Activated CD8-positive, alpha-beta memory T cell treated with anti-CD3 and anti-CD28 coated beads for 36 hours (primary cell): ENCODE data around the gene CDH4. TPM values are rescaled to one million over a fixed set of nuclear protein-coding genes. Genes with fewer than 3 reads are reported as not detected.

Experiments used
- CTCF ChIA-PET: fragments of 350-600 bp; sonication (Branson Sonifier 250); formaldehyde crosslinking; loops from one replicate; lab custom pipeline; 2021; ENCODE audit warnings: antibody characterized with exemption; lab: Charles Lee
- POLR2A ChIA-PET: fragments of 350-600 bp; sonication (Branson Sonifier 250); formaldehyde crosslinking; loops from one replicate; lab custom pipeline; 2021; ENCODE audit warnings: antibody characterized with exemption; lab: Charles Lee
- total RNA-seq, 2 experiments: library from RNA; stranded (reverse); gene quantifications; one replicate each; pipeline ENCODE4 v1.2.3, GENCODE V29; 2021

CDH4 gene
- total RNA-seq, 2 experiments from 2014 or later, result not detected

DNA sequence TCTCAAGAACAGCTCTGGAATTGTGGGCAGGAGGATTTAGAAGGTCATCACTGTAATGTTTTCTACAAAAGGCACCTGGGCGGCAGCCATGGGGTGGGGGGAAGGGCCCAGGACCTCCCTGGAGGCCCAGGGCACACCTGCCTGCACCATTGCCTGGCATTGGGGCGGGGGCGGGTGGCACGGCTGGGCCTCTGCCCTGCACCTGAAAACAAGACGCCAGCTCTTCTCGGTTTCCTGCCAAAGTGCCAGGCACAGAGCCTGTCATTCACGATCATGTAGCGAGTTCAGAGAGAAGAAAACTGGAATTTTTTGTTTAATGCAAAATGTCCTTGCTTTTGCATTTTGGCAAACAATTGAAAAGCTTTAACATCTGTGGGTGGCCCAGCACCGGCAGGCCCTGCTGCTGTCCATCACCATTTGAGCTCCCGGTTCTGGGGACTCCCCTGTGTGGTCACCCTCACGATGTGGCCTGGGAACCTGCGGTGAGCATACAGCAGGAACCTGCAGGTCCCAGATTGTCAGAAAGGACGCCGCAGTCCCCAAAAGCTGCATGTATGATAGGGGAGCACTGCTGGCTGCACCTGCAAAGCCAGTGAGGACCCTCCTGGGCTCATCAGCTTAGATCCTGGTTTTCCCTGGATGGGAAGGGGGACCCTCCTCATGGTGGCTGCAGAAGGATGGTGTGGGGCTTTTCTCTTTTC is 262.9 kb downstream of the CDH4 start:
- CTCF ChIA-PET, result no interaction called here

DNA sequence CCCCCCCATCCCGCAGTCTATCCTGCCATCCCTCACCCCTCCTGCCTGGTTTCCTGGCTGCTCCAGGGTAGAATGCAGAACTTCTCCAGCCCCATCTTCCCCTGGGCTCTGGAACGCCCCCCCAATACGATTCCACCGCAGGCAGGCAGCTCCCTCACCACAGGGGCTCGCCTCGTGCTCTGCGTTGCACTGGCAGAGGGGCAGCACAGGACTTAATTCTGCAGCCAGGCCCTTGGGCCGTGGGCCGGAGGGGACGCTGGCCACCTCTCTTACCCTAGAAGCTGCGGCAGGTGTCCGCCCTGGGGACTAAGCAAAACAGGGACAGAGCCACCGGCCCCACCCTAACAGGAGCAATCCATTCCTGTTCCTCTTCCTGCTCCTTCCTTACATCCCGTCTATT is 263.9 kb downstream of the CDH4 start:
- CTCF ChIA-PET, result no interaction called here
- POLR2A ChIA-PET, result no interaction called here

More for the DNA sequence above, 262.9 kb downstream of the CDH4 start:
- POLR2A ChIA-PET, result no interaction called here

DNA sequence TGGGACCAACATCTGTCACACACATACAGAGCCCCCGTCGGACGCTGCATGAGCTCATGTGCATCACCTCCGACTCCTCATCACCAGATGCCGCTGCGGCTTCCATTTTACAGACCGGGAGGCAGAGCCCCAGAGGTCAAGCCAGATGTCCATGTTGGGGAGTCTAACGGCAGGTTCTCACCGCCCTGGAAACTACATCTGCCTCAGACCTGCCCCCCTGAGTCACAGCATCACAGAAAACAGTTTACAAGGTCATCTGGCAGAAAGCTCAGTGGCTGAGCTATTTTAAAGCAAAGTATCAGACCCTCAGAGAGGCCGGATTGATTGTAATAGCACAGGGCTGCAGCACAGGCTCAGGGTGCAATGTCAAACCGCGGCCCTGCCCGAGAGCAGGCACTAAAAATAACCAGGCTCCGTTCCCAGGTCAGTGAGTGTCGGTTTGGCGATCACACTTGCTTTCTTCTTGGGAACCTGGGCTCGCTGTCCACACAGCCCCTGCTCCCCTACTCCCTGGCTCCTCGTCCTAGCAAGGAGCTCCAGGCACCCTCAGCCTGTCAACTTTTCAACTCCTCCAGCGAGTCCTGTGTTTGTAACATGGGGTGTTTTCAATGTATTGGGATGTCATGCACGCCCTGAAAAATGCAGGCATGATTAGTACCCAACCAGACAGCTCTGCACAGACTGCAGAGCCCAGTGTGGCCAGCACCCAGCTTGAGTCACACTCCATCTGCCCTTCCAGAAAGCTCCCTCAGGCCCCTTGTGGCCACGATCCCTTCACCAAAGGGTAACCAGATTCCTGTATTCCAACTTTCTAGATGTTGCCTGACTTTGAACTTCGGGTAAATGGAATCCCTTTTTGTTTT is 264.5 kb downstream of the CDH4 start:
- ChIA-PET CTCF (no interaction called here), POLR2A (no interaction called here)

DNA sequence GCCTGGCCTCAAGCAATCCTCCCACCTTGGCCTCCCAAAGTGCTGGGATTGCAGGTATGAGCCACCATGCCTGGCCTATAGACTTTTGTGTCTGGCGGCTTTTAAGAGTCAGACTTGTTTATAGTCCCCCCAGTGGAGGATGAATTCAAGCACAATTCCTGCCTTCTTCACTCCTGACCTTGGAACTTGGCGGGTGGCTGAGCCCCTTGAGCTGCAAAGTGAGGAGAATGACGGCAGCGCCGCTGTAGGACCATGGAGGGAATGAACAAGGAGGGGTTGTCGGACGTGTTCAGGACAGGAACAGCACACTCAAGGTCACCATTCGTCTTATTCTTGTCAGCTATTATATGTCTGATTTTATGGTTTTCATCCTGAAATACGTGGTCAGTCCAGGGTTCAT is 265.4 kb downstream of the CDH4 start:
- ChIA-PET POLR2A (no interaction called here), CTCF (no interaction called here)

DNA sequence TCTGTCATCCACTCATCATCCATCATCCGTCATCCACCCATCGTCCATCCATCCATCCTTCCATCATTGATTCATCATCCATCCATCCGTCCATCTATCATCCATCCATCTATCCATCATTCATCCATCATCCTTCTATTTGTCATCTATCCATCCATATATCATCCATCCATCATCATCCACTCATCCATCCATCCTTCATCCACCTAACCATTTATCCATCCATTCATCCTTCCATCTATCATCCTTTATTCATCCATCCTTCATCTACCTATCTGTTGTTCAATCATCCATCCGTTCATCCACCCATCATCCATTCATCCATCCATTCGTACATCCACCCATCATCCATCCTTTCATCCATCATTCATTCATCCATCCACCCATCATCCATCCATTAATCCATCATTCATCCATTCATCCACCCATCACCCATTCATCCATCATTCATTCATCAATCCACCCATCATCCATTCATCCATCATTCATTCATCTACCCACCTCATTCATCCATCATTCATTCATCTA is 266.4 kb downstream of the CDH4 start:
- ChIA-PET CTCF (no interaction called here), POLR2A (no interaction called here)

DNA sequence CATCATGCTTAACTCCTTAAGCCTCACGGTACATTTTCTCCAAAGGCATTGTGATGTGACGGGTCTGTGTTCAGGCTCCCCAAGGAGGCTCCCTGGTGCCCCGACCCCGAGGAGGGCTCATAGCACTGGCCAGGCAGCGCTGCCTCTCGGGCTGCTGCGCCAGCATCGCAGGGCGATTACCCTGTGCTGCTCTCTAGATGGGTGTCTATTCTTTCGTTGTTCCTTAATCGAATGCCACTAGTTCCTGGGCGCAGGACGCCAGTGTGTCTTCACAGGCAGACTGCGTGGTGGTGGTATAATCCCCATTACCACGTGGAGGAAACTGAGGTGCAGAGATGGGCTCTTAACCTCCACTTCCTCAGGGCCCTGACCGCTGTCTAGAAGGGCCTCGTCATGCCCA is 267.4 kb downstream of the CDH4 start:
- POLR2A ChIA-PET, result no interaction called here
- CTCF ChIA-PET, result no interaction called here

DNA sequence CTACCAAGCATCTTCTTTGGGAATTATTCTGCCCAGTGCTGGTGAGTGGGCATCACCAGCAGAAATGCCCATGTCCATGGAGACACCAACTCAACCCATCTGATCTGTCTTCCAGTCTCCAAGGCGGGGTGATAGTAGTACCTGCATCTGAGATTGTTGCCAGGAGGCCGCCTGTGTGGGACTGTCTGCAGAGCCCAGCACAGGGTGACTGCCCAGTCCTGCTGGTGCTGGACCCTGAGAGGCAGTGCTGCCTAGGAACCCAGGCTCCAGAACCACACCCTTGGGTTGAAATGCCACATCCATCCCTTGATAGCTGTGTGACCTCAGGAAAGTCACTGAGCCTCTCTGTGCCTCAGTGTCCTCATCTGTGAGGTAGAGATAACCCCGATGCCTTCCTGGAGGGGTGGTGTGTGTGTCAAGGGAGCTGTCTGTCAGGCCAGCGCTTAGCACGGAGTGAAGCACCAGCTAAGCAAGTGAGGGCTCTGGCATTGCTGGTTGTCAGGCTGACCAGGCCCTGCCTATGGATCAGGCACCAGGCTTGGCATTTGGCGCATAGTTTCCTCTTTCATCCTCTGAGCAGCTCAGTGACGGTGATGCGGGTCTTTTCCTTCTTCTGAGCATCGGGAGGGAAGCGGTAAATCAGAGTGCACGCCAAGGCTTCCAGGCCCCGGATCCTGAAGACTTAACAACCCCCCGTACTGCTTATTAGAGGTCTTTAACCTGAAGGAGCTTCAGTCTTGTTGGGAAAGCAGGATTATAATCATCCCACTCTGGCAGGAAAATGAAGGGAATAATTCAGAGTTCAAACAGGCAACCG is 268.2 kb downstream of the CDH4 start:
- CTCF ChIA-PET, result no interaction called here
- POLR2A ChIA-PET, result no interaction called here

DNA sequence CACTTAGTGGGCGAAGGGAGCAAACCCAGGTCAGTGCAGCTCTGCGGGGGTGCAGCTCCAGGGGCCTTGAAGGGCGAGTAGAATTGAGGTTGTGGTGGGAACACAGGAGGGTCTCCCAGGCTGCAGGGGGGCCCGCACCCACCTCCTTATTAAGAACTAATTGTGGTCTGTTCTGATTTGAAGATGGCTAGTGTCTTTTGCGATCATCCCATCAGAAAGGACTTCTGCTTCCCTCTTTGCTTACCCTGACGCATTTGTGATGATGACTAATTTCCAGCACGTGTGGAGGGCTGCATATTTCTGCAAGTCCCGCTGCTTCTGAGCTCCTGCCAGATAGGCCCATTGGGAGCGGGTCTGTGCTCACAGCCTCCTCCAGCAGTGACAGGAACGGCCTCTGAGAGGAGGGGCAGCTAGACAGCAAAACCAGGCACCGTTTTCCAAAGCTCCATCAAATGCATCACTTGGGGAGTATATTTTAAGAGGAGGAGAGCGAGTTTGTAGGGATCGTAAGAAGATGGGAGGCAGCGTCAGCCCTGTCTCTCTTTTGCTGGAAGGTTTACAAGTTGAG is 268.9 kb downstream of the CDH4 start:
- POLR2A ChIA-PET, result no interaction called here
- CTCF ChIA-PET, result no interaction called here

DNA sequence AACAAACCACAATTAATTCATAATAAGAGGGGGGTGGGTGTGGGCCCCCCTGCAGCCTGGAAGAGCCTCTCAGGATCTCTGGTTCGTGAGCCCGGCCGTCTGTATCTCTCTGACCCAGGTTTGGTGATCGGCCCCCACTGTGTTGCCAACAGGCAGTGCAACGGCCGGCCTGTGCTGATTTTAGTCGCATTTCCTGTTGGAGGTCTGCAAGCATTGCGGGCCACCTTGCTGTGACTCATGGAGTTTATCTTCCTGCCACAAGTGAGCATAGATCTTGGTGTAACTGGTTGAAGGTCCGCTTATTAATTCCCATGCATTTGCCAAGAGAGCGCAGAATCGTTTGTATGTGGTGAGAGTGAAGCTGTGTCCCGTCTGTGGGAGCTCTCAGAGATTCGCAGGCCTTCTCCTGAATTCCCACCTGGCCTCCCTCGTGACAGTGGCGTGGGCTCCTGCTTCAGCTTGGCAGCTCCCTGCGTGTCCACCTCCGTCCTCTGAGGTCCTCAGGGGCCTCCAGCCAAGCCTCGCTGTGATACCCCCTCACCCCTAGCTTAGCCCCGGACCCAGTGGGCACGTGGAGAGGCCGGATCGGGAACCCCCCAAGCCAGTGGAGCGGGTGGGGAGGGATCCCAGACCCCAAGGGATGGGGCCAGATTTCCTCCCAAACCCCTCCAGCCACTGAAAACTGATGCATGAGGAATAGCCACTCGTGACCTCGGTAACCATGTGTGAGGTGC is 269.8 kb downstream of the CDH4 start:
- CTCF ChIA-PET, result no interaction called here
- POLR2A ChIA-PET, result no interaction called here

DNA sequence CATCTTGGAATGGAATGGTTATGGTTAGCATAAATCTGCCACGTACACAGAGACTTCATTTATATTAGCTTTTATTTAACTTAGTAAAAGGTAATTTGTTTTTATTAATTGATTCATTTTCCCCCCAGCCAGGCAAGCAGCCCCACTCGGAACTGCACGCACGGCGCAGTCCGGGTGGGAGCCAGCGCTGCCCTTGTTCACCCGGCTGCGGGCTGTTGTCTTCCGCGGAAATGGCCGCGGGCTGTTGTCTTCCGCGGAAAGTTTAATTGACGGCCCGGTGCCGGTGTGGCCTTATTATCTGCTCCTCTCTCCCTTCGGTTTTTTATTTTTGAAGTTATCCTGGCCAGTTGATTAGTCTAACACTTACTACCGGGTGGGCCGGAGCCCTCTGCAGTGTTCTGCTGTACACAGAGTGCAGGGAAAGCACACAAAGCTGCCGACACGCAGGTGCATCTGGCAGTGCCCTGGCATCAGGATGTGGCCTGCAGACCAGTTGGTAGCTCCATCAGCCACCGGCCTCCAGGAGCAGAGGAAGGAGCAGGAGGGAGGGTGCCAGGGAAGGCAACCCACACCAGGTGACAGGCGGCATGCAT is 270.5 kb downstream of the CDH4 start:
- POLR2A ChIA-PET, result no interaction called here
- CTCF ChIA-PET, result no interaction called here

DNA sequence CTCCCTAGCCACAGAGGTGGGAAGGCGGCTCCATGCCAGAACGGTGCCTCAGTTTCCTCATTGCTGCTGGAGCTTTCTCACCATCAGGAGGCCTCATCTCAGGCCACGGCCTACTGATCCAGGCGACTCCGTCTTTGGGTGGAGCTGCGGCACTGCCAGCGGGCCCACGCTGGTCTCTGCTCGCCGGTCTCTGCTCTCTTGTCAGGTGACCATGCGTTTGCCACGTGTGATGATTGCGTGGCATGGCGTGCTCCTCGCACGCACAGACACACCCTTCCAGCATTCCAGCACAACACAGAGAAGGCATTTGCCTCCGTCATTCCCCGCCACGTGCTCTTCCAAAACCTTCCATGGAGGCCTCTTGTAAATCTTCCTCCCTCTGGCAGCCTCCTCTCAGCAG is 271.1 kb downstream of the CDH4 start:
- POLR2A ChIA-PET, result no interaction called here
- CTCF ChIA-PET, result no interaction called here

DNA sequence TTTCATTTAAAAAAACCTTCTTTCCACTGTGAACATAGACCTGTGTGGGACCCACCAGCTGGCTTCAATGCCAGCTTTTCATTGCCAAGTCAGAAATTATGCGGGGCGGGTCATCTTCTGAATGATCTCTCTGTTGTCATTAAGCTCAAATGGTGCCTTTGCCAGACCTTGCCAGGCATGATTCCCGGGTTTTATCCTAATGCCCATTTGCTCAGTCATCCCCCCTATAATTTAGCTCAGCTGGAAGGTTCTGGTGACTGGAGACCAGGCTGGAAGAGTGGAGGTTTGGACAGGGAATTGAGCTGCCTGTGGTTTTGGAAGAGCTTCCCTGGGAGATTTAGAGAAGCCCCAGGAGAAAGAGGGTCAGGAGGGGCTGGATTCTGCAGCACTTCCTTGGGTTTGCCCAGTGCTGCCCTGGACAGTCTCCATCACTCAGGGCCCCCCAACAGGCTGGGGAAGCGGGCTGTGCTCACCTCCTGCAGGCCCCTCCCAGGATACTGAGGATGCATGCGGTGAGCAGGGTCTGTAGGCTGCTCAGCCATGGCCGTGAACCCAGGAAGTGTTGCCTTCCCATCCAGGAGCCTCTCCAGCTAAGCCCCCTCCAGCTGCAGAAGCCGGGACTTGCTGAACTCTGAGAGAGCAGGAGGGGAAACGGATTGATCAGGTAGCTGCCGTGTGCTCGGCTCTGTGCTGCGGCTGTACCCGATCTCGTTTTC is 273.0 kb downstream of the CDH4 start:
- POLR2A ChIA-PET, result no interaction called here
- CTCF ChIA-PET, result no interaction called here

DNA sequence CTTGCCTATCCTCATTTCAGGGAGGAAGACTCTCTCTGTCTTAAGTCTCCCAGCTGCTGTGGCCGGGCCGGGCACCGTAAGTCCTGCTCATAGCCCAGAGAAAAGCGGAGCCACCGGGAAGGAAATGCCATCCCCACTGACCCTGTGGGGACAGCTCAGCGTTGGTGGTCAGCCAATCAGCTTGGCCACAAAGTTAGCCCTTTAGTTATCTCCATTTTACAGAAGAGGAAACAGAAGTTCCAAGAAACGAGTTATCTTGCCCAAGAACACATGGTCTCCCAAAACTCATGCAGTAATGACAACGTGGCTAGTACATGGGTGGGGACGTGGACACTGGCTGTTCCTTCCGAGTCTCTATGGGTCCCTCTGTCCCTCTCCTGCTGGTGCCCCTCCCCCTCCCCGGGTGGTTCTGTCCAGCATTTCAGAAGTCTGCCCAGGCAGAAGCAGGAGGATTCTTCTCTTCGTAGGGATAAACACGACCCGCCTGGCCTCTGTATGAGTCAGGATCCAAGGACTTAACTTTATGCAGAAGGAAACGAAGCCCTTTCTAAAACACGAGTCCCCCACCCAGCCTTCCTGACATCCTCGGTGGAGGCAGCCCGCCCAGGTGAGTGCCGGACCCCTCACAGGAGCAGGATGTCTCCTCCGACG is 273.8 kb downstream of the CDH4 start:
- ChIA-PET CTCF (no interaction called here), POLR2A (no interaction called here)

DNA sequence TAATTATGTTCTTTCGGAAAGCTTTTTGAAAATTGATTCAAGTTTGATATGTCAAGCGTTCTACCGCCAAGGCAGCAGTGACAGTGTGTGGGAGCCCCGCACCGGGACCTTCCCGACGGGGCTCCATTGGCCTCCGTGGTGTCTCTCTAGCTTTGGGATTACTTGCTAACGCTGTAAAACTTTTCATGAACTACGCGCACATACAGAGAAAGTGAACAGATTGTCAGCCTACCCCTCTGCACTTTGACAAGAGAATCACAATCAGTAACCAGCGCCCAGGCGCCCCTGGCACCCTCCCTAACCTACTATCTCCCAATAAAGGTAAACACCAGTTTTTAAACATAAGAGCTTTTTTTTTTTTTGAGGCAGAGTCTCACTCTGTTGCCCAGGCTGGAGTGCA is 274.8 kb downstream of the CDH4 start:
- CTCF ChIA-PET, result no interaction called here
- POLR2A ChIA-PET, result no interaction called here

DNA sequence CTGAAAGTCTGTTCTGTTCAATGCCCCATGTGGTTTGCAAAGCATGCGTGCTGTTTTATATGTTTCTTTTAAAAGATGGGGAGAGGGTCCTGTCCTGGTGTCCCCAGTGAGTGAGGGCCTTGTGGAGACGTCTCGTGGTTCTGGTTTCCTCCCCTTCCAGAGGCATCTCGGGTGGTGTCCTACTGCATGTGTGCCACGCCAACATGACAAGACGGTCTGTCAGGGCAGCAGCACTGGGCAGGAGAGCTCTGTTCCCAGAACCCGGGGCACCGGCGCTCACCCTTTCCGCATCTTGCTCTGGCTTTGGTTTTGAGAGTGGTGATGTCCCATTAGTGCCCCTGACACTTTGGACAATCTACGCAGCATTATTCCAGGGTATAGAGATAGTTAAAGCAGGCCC is 275.6 kb downstream of the CDH4 start:
- CTCF ChIA-PET, result no interaction called here
- POLR2A ChIA-PET, result no interaction called here

DNA sequence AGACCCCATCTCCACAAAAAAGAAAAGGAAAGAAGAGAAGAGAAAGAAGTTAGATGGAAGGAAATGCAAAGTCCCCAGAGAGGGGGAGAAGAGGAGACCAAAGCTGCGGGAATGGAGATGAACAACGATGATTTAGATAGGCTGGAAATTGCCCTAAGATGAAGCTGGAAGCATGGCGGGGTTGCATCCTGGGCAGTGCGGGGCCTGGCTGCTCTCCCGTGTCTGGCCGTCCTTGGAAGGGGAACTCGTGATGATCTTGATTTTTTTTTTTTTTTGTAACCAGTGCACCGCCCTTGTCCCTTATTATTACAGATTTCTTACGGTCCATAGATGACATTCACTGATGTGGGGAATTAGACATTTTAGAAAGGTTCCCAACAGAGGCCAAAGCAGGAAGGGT is 276.5 kb downstream of the CDH4 start:
- ChIA-PET CTCF (interaction anchor here (0.7 kb wide), 1 partner anchor 1957 kb away, joined by 3 read pairs; no protein-coding TSS in a partner anchor), POLR2A (no interaction called here)

DNA sequence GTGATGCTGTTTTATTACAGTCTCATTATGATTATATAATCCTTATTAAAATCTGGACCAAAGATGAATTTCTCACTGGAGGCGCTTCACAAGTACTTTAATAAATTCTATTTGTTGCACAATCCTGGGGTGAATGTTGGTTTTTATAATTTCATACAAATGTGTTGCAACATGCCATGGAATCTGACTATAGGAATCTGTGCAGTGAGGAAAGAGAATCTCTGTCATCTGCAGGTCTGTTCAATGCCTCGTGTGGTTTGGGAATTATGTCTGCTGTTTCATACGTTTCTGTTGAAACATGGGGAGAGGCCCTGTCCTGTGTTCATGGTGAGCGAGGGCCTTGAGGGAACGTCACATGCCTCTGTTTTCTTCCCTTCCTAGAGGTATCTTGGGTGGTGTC is 277.3 kb downstream of the CDH4 start:
- ChIA-PET POLR2A (no interaction called here), CTCF (no interaction called here)
